CD4-positive, alpha-beta T cell treated with Interleukin-12 subunit alpha and Interleukin-12 subunit beta, for 1 hour (primary cell): ENCODE data around the gene AGAP1.

Experiments used
- DNase-seq: peaks from one replicate; pipeline ENCODE4 v3.0.0-alpha.2; 2020

The AGAP1 gene

DNA sequence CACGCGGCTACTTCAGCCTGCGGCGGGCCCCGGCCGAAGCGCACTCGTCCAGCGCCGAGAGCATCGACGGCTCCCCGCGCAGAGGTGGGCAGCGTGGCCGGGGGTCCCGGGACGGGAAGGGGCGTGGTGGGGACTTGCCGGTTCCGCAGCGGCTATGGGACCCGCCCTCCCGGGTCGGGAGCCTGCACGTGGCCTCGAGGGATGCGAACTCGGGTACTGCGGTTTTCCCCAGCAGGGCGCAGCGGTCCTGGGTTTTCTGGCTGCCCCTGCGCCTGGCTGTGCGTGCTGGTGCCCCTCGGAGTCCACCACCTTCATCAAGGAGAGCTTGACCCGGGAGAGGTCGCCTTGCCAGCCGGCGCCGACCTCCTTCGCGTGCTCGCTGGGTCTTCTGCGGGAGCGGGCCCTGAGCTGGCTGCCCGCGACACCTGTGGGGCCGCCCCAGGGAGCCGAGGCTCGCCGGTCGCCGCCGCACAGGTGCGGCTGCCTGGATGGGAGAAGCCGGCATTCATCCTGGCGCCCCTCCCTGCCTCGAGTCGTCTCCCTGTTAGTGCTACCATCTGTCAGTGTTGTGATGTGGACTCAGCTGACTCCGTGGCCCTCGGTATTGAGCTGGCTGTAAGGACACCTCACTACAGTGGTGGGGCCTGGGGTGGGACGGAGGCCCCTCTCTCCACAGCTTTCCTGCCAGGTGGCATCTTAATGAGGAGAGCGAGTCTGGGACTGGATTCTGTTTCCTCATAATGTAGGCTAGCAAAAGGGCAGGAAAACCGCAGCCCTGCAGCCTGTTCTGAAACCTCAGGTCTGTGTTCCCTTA, 177.3 kb downstream of the AGAP1 start:
- DNase-seq = no peak

DNA sequence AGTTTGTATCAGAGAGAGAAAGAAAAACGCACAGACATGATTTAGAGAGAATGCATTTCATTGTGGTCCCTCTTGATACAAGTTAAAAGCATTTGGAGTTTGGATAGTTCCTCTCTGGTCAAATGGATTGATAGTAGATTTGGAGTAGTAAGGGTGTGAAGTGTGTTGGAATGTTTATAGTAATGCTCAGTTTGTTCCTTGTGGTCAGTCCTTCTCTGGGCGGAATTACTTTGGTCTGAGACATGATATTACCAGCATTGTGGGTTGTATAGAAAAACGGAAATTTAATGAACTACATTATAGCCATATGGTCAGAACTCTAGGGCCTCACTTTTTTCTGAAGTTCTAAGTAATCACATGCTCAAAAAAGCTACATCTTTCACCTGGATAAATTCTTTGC, 178.9 kb downstream of the AGAP1 start:
- DNase-seq = no peak

DNA sequence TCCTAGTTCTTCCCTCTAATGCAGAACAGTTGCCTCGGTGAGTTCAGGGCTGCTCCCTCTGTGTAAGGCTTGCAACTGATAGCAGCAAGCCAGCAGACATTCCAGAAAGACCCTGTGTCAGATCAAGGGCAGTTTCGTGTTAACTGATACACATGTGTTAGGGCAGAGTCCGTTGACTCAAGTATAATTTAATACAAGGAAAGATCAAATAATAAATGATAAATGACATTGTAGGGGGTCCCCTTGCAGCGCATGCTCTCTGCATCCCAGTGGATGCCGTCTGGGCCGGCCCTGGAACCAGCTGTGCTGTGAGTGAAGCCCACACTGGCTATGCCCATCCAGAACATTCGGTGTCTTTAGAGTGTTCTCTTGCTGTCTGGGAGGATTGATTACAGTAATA, 180.3 kb downstream of the AGAP1 start:
- no peak for DNase-seq

DNA sequence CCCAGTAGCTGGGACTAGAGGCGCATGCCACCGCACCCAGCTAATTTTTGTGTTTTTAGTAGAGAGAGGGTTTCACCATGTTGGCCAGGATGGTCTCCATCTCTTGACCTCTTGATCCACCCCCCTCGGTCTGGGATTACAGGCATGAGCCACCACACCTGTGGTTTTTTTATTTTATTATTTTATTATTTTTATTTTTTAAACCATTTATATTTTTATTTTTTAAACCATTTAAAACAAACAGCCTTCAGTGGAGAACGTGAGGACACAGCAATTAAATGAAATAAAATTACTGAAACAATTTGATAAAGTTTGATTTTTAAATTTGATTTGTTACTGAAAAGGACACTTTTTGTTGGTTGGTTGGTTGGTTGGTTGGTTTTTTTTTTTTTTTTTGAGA, 181.0 kb downstream of the AGAP1 start:
- no peak for DNase-seq

DNA sequence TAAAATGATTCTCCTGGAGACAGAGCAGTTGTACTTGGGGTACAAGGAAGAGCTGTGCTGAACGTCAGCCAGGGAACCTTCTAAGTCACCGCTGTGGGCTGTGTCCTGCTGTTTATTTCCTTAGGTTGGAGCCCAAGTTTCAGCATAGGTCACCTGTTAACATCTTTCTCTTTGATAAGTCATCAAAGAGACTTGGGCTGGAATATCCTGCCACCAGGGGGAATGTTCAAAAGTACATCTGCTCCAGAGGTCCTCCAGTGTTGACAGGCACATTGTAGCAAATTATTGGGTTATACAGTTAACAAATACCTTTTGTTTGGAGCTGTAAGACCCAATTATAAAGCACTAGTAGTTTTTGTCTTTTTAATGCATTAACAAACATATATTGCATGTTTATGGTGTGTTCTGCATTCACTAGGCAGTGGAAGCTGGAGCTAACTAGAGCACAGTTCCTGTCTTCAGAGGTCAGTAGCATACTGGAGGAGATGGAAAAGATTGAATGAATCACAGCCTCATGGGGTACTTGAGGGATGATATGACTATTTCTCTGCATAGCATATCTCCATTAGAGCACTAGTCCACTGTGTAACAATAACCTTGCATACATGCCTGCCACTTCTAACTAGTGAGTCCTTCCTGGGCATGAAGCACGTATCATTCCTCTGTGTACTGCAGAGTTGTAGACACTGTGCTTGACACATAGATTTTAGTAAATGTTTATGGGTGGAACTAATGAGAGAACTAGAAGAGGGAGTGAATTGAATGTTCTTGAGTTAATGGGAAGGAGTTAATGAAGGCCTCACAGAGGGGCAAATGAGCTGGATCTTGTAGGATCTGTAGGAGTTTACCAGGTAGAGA, 182.1 kb downstream of the AGAP1 start:
- DNase-seq = no peak

DNA sequence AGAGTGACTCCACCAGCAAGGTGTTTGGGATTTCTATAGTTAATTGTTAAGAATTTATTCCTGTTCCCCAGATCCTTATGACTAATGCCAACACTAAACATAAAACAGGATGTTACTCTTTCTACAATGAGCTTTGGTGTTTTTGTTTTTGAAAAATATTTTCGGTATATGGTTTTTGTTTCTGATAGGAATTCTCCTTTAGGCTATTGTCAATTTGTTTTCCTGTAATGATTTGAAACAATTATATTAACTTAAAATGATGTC, 182.6 kb downstream of the AGAP1 start:
- no peak for DNase-seq

DNA sequence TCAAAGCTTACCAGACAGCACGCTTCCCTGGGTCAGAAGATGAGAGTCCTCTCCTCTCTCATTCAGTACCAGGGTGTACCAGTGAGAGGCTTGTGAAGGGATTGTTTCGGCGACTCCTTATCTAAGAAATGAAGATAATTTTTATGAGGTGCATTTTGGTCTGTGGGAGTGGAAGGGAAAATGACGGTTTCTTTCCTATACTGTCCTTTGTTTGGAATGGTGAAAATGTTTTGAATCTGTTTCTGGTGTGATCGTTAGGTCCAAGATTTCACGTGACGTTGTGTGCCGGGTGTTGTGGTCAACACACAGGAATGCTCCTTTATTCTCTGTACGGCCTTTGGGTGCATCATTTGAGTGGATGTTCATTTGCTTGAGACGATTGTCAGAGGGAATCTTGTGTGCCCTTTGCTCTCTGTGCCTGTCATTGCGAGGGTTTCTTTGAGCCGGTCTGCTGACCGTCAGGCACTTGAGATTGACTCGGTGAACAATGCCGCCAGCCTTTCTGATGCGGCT, 183.5 kb downstream of the AGAP1 start:
- DNase-seq = no peak

DNA sequence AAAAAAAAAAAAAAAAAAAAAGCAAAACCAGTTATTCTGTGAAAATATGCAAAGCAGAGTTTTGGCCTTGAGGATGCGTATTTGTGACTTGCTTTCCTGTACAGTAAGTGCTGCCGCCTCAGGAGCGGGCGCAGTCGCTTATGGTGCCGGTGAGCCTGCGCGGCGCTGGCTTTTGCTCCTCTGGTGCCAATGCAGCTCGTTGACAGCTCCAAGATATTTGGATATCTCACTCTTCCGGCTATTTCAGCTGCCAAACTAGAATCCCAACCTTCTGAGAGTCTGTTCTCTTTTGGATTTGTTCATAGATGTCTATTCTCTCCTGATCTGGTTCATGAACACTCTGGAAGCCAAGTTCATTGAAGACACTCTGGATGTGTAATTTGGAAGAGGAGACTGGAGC, 184.1 kb downstream of the AGAP1 start:
- no peak for DNase-seq

DNA sequence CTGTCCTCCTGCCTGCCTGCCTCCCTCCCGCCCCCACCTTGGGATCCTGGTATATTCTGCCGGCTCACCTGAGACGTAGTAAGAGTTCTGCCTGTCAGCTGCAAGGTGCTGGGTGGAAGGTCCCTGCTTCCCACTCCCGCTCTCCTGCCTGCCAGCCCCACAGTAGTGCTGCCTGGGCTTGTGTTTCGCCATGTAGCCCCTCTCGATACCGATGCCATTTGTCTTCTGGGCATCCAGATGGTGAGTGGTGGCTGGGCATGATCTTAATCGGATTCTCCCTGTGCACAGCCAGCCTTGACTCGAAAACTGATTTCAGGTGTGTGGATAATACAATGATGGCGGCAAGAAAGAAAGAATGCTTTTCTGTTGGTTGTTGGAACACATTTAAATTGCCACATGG, 184.9 kb downstream of the AGAP1 start:
- DNase-seq = no peak

DNA sequence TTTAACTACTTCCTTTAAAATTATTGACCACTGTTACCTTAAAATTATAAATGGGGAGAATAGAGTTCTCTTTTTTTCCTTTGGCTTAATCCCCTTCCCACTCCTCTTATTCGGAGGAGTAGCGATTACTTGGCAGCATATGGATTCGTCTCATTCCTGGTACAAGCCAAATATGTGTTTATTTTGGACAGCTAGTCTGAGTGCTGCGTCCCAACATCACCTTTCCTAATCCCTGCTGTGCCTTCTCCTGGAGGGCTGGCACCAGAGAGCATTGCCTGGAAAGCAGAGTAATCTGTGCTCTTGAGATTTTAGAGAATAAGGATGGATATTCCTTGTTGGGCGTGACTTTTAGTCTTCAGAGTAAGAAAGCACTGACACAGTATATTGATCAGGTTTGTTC, 185.6 kb downstream of the AGAP1 start:
- DNase-seq = no peak

DNA sequence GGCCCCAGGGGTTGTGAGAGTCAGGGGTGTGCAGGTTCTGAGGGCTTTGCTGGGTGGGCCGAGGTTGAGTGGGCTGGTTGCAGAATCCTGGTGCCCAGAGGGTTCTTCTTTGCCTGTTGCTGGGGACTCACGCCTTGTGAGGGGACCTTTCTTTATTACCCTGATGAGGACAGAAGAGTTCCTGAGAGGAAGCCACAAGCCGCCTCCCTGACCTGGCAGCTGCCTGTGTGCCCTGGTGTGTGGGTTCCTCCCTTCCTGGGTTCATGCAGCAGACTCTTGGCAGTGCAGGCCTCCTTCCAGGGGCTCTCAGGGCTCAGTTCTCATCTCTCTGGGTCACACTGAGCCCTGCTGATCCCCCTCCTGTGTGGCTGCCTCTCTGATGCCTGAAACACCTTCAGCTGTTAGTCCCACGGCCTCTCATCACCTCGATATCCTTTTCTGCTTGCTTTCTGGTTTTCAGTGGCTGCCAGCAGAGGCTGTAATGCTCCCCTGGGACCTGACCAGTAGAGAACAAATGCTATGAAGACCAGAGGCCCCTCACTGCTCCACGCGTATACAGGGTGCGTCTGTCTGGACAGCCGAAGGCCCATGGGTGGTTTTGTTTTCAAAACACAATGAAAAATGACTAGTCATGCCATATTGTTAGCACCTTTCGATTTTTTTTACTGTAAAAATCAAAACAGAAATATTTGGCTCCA, 191.3 kb downstream of the AGAP1 start:
- peak; percentile 16 for DNase-seq

DNA sequence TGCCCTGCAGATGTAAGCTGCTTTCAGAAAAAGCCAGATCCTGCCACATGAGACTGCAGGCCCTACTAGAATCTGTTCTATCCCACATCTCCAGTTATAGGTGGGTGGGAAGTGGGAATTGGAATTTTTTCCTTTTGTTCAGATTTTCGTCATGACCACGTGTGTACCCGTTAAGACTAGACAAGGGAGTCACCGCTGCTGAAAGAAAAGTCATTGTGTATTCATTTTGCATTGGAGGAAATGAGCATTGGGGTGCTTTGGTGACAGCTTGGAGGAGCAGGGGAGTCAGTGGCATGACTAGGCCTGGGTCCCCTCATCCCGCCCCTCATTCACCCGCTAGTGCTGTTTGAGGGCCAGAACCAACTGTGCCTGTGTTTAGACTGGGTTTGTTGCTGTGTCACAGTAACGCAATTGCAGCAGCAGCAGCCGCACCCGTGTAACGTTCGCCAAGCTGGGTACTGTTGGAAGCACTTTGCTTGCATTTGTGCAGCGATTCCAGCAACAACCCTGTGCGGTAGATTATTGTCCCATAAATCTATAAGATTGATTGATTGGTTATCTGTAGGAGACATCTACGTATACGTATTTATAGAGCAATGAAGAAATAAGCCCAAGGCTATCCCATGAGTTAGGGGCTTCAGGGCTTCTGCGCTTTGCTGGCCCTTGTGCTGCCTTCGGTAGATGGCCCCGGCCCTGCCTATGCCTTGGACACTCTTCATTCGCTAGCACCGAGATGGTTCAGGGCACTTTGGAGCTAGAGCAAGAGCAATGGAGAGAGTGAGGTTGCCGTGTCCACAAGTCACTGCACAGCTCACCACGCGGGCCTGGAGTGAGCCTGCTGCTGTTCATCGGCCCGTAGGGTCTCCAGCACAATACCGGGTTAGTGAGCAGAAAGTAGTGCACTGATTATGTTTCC, 194.9 kb downstream of the AGAP1 start:
- DNase-seq = no peak

DNA sequence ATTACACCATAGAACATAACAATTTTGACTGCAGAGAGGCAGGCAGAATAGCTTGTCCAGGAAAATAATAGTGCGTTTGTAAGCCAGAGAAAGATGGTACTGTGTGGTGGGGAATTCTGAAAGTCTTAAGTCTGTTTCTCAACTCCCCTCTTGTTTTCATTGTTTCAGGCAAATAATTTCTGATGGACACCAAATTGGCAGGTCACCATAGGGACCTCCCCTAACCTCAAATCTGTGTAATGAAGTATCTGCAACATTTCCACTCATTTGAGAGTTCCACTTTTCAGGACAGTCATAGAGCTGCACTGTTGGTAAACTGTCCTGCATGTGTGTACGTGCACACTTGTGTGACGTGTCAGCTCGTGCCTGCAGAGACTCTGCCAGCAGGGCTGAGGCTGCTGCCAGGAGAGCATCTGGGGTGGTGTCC, 195.6 kb downstream of the AGAP1 start:
- DNase-seq = no peak

DNA sequence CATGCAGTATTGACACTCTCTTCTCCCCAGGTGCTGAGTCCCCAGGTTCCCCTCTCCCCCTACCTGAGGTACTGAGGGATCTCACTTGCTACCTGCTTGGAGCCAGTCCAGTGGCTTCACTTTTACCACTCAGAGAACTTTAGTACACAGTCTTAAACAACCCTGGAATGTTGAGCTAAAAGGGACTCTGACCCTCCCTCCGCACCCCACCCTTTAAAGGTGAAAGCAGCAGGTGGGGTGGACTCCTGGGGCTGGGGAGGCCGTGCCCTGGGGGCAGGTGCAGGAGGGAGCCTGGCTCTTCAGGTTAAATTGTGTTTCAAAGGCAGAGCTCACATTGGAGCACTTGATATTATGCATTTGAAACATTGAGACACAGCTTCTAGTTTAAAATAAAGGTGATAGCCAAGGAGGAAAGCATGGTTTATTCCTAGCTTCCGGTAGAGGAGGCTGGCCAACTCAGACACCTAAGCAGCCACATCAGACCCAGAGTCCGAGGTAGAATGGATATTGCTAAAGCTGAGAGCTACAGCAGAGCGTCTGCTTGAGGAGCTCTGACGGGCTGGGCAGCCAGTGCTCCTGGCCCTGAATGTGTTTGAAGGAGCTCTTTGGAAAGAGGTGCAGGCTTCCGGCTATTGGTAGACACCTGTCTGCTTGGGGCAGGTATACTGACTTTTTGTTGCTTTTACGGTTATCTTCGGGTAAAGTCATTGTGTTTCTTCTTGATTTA, 196.4 kb downstream of the AGAP1 start:
- no peak for DNase-seq

DNA sequence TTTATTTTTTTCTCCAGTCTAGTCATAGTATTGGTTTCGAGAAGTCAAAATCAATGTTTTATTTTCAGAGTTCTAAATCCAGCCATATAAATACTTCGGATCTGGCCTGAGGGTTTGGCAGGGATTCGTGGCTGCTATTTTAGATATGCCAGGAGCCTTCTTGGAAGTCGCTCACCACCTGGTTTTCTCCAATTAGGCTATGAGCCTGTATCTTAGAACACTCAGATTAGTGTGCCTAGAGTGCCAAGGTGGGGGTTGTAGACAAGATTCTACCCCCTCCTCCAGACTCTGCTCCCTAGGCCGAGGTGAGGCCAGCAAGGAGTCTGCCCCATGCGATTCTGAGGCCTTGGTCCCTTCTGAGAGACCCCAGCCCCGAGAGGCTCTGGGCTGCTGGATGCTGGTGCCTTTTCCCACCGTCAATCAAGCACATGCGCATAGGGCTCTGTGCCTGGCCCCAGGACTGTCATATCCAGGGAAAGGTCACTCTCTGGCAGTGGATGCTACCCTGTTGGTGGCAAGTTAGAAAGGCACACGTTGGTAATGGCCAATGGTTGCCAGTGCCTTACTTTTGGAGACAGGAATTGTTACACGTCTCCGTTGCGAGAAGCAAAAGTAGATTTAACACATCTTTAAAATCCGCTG, 197.1 kb downstream of the AGAP1 start:
- no peak for DNase-seq

DNA sequence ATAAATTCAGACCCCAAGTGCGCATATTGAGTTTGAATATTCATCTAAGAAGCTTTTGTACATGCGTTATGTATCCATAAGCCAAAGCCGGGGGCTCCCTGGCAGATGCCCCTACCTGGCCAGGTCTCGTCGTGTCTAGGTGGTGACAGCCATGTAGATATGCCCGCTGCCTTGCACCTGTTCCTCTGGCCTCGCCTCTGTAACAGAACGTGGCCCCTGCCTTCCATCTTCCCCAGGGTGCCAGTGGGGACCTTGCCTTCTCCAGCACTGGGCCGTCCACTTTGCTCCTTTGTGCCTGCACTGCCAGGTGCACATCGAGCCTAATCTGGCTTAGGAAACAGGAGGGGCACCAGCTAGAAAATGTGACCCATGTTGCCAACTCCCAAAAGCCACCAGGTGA, 198.2 kb downstream of the AGAP1 start:
- DNase-seq = no peak

DNA sequence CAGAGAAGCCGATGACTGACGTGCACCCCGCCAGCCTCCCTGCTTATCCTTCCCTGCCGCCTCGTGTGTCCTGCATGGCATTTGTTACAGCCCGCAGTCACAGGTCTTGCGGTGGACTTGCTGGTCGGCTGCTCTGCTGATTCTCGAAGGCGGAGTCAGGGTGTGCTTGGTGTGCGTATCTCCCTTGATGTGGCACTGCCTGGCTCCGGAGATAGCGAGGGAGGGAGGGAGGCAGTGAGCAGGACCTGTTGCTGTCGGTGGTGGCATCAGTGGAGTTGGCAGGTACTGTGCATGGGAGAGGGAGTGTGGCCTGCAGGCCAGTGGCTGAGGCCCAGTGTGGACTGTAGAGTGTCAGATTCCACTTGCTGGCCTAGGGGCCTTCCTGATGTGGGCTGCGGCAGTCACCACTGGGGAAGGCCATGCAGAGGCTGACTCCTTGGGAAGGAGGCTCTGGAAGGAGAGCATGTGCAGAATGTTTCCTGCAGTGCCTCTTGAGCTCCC, 198.9 kb downstream of the AGAP1 start:
- no peak for DNase-seq

DNA sequence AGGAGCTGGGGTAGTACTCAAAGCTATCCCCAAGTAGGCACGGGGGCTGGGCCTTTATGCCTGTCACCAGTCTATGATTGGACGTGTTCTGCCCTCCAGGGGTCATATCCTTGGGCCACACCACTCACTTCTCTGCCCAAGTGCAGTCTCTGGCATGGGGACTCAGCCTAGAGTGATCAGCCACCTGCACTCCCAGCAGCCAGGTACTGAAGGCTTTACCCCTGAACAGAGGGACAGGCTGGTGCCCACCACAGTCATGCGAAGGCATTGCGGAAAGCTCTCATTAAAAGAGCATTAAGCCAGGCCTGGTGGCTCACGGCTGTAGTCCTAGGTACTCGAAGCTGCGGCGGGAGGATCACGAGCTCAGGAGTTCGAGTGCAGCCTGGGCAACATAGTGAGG, 199.4 kb downstream of the AGAP1 start:
- DNase-seq = no peak

DNA sequence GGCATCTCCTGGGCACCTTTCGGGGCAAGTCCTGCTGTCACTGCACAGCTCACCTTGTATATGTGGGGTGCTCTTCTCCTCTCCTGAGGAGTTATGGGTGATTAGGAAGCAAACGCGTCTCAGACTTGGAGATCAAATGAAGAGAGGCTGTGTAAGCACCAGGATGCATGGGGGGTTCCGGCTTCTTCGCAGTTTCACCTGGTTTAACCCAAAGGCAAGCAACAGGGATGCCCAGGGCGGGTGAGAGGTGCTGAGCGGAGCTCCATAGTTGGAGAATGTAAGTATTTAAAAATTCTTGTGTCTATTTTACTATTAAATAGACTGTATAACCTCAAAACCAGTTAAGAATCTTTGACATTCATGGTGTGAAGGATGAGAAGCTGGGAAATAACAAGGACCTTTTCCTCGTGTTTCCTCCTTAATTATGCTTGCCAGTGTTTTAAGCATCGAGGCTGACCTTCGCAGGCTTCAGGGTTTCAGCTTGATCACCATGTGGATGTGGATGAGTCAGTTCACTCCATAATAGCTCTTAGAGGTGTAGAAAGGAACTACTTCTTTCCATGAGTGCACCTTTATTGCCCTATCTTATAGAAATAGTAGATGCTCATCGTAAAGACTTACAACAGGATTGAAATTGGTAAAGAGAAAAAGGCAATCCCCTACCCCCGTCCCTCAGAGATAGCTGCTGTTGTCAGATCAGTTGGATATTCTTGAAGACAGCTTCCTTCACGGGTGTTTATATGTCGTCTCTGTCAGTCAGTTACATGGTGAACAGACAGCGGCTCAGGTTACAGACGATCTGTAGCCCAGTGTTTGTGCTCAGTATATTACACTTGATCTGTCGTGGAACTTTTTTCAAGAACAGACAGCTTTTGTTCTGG, 201.1 kb downstream of the AGAP1 start:
- DNase-seq = no peak

DNA sequence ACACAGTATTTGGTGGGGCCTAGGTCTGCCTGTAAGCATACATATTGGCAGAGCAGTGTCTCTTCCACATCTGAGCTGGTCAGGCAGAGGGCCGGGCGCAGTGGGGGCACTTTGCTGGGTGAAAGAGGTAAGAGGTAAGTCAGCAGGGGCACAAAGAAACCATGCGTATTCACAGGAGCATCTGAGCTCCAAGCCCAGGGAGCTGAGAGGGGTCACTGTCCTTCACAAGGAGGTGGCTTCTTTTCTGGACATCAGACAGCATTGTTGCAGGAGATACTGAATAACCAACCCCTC, 201.7 kb downstream of the AGAP1 start:
- DNase-seq = no peak
